Measurements from ENCODE around the gene LPCAT1.
"Not testable (repeated sequence)": the region's sequence is repeated elsewhere in the genome, so short reads cannot be mapped to it uniquely, and the experiment has no call there.

LPCAT1 gene, protein sequence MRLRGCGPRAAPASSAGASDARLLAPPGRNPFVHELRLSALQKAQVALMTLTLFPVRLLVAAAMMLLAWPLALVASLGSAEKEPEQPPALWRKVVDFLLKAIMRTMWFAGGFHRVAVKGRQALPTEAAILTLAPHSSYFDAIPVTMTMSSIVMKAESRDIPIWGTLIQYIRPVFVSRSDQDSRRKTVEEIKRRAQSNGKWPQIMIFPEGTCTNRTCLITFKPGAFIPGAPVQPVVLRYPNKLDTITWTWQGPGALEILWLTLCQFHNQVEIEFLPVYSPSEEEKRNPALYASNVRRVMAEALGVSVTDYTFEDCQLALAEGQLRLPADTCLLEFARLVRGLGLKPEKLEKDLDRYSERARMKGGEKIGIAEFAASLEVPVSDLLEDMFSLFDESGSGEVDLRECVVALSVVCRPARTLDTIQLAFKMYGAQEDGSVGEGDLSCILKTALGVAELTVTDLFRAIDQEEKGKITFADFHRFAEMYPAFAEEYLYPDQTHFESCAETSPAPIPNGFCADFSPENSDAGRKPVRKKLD
- long read RNA-seq, donor 1, transcript LPCAT1-201 (14 exons, 3,966 nt) = major isoform, 5 of 5 reads
- long read RNA-seq, donor 1, partial matches to known transcripts = 0 of 5 reads
- long read RNA-seq, donor 1, other reads (novel, unspliced or antisense) = 0 of 5 reads
- long read RNA-seq, donor 2 = 0 reads
- long read RNA-seq, donor 3, partial matches to known transcripts = 0 of 3 reads
- long read RNA-seq, donor 3, other reads (novel, unspliced or antisense) = 0 of 3 reads
- long read RNA-seq, donor 4, partial matches to known transcripts = 0 of 3 reads
- long read RNA-seq, donor 4, other reads (novel, unspliced or antisense) = 0 of 3 reads
- long read RNA-seq, donor 5, transcript LPCAT1-201 (14 exons, 3,966 nt) = major isoform, 6 of 6 reads
- long read RNA-seq, donor 5, partial matches to known transcripts = 0 of 6 reads
- long read RNA-seq, donor 5, other reads (novel, unspliced or antisense) = 0 of 6 reads
- long read RNA-seq, donor 6, transcript LPCAT1-201 (14 exons, 3,966 nt) = major isoform, 6 of 6 reads
- long read RNA-seq, donor 6, partial matches to known transcripts = 0 of 6 reads
- long read RNA-seq, donor 6, other reads (novel, unspliced or antisense) = 0 of 6 reads
- long read RNA-seq, donor 7, transcript LPCAT1-201 (14 exons, 3,966 nt) = major isoform, 12 of 12 reads
- long read RNA-seq, donor 7, partial matches to known transcripts = 0 of 12 reads
- long read RNA-seq, donor 7, other reads (novel, unspliced or antisense) = 0 of 12 reads
- long read RNA-seq, donor 8, transcript LPCAT1-201 (14 exons, 3,966 nt) = major isoform, 9 of 9 reads
- long read RNA-seq, donor 8, partial matches to known transcripts = 0 of 9 reads
- long read RNA-seq, donor 8, other reads (novel, unspliced or antisense) = 0 of 9 reads

DNA sequence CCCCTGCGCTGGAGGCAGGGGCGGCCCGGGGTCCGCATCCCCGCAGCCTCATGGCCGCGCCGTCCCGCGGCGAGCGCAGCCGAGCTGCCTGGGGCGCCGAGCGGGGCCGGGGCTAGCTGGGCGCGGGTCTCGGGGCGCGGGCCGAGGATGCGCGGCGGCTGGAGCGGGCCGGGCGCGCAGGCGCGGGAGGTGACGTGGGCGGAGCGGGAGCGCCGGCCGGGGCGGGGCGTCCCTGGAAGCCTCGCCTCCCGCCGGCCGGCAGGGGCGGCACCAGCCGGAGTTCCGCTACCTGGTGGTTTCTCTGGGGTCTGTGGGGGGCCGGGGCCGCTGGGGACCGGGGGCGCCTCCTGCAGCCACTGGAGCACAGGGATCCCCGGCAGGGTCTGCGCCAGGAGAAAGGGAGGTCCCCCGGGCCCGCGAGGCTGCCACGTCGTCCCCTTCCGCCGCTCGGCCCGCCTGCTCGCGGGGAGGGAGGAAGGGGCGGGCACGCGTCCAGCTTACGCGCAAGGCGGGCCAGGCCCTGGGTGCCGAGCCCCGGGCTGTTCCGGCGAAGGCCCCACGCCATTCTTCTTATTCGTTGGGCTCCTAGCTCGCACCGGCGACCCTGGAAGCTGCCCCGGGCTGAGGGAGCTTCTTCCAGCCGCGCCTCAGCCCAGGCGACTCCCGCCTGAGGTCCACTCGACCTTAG, at the start of gene LPCAT1:
LPCAT1 (minus strand) TSS at position 168 of the 688 bp plus-strand sequence; CDS start at position 52, 116 bp downstream.
- DNase-seq = peak; percentile 75

DNA sequence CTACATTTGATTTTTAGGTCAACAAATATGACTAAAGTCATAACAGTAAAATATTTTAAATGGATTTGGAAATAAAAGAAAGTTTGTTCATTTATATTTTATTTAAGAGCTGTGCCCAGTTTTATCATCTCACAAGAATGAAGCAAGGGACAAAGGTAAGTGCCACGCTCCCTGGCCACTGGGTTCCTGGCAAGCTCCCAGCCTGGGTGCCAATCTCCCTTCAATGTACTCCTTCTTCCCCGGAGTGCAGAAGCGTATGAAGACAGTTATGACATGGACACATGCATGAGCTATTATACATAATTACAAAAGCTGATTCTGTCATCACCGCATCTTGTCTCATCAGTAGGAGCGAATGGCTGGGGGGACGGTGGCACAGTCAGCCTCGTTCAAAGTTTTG, 48.1 kb upstream of the LPCAT1 start:
- not testable (repeated sequence) for DNase-seq

DNA sequence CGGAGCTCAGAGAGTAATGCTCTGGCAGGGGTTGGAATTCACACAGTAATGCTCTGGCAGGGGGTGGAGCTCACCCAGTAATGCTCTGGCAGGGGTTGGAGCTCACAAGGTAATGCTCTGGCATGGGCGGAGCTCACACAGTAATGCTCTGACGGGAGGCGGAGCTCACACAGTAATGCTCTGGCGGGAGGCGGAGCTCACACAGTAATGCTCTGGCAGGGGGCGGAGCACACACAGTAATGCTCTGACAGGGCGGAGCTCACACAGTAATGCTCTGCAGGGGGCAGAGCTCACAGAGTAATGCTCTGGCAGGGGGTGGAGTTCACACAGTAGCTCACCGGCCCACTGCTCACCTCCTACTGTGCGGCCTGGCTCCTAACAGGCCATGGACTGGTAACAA, 47.2 kb upstream of the LPCAT1 start:
- no peak for DNase-seq

DNA sequence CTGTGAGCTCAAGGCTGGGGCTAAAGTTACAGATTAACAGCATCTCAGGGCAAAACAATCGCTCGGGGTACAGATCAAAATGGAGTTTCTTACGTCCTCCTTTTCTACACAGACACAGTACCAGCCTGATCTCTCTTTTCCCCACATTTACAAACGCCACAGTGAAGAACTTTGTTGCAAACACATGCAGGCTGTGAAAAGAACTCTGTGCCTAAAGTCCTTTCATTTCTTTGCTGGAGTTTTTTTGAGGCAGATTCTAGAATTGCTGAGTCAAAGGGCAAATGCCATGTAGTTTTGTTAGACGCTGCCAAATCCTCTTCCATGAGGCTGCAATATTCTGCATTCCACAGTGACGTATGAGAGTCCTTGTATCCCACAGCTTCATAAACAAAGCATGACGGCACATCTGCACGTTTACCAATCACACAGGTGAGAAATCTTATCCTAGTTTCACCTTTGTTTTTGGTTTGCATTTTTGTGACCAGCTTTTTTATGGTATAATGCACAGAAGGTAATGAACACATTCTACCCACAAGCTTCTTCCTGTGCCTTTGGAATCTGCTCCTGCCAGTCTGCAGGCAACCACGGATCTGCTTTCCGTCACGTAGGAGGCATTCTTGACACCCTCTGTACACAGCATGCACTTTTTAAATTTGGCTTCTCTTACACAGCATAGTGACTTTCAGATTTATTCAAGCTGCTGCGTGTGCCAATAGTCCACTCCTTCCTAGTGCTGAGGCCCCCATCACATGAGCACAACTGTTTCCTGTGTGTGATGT, 44.6 kb upstream of the LPCAT1 start:
- DNase-seq = no peak

DNA sequence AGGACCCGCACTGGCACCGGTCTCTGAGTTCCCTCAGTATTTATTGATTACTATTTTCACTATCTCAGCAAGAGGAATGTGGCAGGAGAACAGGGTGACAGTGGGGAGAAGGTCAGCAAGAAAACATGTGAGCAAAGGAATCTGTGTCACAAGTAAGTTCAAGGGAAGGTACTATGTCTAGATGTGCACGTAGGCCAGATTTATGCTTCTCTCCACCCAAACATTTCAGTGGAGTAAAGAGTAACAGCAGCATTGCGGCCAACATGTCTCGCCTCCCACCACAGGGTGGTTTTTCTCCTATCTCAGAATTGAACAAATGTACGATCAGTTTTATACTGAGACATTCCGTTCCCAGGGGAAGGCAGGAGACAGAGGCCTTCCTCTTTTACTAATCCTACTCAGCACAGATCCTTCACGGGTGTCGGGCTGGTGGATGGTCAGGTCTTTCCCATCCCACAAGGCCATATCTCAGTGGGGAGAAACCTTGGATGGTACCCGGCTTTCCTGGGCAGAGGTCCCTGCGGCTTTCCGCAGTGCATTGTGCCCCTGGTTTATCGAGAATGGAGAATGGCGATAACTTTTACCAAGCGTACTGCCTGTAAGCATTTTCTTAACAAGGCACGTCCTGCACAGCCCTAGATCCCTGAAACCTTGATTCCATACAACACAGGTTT, 43.9 kb upstream of the LPCAT1 start:
- not testable (repeated sequence) for DNase-seq

DNA sequence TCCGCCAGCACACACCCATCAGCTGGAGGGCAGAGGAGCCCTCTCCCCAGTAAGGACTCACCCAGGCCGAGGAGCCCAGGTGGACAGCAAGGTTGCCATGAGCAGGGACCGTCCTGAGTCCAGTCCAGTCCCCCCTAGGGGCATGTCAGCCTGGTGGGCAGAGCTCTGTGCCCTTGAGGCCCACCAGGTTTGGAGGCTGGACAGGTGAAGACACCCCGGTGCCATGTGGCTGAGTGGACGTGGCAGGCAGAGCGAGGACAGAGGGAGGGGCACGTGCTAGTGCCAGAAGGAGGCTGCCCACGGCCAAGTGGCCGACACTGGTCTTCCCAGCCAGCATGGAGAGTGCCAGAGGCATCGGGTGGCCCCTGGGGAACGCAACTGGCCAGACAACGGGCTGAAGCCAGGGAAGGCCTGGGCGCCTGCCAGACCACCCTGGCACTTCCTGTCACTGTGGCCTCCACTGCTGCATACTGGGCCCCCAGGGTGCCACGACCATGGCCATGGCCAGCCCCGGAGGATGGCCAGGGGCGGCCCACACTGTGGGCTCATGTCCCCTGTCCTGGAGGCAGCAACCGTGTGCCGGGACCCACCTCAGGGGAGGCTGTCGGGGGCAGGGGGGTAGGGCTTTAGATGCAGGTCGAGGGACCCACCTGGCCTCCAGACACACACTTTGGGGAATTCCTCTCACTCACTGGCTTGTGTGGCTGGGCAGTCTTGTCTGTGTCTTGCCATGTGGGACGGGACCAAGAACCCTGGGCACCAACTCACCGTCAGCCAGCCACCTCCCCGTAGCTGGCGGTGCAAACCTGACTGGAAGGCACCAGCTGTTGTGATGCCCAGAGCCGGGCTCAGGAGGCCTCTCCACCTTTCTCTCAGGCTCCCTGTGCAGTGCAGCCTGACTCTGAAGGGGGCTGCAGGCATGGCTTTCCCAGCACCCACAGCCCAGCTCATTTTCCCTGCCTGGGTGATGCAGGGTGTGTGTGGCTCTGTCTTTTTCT, 42.3 kb upstream of the LPCAT1 start:
- no peak for DNase-seq

DNA sequence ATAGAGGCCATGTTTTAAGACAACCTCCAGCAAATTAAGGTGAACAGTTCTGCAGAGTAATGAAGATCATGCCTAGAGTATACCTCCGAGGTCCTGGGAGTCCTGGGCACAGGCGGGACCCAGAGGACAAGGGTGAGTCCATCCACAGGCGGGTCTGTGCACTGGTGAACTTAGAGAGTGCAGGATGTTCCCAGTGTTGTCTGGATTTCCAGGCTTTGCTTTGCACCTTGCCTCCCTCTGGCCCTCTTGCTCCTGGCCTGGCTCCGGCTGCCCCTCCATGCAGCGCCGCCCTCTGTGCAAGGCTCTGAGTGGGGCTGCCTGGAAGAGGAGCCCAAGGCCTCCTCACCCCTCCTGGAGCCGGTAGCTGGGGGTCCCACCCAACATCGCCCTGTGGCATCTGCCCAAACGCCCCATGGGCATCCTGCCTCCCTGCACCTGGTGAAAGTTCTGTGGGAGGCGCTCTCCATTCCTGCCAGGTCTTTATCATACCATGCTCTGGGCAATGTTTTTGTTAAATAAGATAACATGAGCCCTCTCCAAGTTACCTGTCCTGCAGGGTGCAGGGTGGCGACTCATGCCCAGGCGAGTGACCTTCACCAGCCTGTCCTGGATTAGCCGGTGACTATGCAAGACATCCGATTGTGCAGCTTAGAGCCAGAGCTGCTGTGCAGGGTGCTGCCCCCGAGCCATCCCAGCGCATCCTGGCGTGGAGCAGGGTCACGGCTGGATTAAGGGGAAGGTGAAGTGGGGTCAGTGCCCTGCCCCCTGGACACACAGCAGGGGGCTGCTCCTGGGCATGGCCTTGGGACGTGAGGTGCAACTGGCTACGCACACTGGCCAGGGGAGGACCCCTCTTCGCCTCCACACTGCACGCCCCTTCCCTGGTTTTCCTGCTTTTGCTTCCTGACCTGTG, 41.3 kb upstream of the LPCAT1 start:
- no peak for DNase-seq

DNA sequence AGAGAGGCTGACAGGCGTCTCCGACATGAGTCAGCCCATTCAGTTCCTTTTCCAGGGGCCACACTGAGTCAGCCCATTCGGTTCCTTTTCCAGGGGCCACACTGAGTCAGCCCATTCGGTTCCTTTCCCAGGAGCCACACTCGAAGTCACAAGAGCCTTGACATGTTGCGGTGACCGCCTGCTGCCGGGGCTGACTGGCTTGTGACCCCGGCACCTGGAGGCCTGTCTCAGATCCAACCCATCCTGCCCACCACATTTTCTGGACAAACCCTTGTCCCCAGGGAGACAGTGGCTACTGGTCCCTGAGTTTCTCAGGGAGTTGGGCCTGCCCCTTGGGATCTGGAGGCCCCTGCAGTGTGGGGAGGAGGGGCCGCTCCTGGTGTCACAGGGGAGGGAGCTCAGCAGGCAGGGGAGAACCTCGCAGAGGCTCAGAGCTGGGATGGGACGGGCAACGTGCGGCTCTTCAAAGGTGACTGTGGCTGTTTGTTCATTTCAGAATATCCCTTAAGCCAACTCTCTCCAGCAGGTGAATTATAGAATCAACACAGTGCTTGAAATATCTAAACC, 40.5 kb upstream of the LPCAT1 start:
- DNase-seq = no peak

DNA sequence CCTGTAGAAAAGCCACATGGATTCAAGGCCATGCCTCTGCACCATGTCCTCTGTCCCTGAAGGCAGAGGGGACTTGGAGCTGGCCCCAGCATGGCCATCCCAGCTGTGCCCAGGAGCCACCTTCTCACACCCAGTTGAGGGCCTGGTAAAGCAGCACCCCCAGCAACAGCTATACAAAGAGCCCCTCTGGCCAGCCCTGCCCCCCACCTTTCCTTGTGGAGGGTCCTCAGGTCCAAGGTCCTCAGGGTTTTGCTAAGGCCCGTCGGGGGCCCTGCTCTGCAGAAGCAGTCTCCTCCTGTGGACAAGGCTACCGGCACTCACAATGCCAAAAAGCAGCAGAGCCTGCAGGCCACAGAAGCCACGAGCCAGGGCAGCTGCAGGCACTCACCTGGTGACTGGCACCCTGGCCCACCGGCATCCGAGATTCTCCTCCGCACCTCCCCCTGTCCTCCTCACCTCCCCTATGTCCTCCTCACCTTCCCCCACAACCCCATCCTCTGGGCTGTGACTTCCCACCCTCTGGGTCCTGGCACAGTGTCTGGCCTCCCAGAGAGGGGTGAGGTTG, 39.9 kb upstream of the LPCAT1 start:
- no peak for DNase-seq

DNA sequence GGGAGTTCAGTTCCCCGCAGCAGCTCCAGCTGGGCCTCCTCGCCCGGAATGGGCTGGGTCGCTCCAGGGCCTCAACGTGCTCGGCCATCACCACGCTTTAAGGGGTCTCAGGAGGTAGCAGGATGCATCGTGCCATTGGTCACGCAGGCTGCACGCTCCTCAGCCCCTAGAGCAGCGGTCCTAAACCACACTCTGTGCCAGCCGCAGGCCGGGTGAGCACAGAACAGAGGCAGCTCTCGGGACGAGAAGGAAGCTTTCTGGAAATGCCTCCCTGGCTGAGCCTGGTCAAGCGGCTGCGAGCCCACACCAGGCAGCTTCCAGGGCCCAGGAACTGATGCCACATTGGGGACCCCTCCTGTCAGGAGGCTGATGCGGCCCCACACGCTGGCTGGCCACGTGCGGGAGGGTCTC, 39.3 kb upstream of the LPCAT1 start:
- no peak for DNase-seq

DNA sequence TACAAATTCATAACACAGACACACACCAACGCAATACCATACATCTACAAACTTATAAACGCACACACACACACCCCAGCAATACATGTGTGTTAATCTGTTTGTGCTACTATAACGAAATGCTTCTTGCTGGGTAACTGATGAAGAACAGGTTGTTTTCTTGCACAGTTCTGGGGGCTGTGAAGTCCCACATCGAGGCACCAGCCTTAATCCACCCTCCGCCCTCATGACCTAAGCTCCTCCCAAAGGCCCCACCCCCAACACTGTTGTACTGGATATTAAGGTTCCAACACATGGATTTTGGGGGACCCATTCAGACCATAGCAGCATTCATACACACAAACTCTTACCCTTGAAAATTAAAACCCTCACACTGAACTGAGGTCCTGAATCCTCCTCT, 38.8 kb upstream of the LPCAT1 start:
- DNase-seq = no peak

DNA sequence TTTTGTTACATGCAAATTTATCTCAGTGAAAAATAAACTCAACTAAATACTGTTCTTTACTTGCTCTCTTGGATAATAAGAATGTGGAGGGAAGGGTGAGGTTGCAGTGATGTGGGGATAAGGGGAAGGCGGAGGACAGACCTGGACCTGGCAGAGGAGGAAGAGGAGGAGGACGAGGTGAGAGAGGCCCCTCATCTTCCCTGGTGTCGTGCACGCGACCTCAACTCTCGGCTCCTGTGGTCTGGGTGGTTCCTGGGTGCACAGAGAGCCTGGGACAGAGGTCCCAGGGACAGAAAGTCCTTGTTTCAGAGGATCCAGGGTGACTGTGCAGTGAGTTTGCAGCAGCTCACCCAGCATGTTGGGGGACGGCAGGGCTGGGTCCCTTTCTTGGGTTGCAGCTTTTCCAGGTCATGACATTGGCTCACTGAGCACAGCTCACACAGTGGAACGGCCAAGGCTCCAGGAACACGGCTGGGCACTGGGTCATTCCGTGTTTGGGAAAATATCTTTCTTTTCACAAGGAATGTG, 37.7 kb upstream of the LPCAT1 start:
- no peak for DNase-seq

DNA sequence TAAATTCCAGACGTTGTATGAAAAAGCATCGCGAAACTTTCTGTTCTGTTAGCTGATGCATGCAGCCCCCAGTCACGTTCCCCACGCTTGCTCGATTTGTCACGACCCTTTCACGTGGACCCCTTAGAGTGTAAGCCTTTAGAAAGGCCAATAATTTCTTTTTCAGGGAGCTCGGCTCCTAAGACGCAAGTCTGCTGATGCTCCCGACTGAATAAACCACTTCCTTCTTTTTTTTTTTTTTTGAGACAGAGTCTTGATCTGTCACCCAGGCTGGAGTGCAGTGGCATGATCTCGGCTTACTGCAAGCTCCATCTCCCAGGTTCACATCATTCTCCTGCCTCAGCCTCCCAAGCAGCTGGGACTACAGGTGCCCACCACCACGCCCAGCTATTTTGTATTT, 36.7 kb upstream of the LPCAT1 start:
- DNase-seq = not testable (repeated sequence)

DNA sequence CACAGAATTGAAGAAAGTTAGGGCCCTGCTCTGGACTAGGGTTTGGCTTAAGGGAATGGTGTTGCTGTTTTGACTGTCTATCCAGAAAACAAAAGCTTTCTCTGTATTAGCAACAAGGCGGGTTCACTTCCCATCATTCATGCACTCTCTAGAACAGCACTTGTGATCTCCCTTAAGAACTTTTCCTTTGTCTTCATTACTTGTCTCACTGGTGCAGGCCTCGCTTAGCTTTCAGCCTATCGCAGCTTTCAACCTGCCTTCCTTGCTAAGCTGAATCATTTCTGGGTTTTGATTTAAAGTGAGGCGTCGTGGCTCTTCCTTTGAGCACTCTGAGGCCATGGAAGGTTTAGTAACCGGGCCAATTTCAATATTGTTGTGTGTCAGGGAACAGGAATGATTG, 35.2 kb upstream of the LPCAT1 start:
- DNase-seq = no peak

DNA sequence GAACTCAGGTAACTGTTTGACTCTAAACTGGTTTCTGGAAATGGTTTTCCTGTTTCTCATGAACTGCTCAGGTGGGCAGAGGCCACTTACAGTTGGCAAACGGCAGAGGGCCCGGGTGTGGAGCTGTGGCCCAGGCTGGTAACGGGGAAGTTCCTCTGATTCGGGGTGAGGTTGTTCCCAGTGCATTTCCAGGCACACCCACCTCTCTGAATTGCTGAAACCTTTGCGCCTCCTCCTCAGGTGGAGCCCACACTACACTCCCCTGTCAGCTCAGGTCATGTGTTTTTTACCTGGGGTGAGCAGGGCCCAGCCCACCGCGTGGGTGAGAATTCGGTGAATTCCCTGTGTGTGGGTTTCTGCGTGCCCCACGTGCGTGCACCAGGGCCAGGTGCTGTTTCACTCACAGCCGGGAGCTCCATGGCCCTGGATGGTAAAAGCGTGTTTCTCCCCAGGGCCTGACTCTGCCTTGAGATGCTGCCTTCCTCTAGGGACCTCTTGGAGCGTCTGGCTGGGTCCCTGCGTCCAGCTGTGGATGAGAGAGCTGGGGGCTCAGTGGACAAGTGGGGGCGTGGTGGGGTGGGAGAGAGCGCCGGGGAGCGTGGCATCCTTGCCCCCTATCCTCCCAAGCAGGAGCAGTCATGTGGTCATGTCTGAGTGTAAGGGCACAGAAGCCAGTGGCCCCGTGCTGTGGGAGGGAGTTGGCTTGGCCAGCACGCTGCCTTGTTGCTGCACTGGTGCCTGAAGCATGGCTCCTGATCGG, 33.5 kb upstream of the LPCAT1 start:
- DNase-seq = no peak

Measured in right kidney (tissue), 9 donors.